Activated CD4-positive, CD25-positive, alpha-beta regulatory T cell treated with anti-CD3 and anti-CD28 coated beads, Interleukin-2, amount 50 U/mL, for 72 hours (primary cell): ENCODE data around the gene TMEM138.

ENCODE experiments used
- DNase-seq: peaks from one replicate; pipeline ENCODE4 v3.0.0; 2021

The TMEM138 gene

GRCh38 chr11:61411589-61411988 lies 49.4 kb downstream of the TMEM138 start:
- no peak for DNase-seq

- DNase-seq: no peak
Measured at GRCh38 chr11:61413496-61413895, 51.3 kb downstream of the TMEM138 start.

DNA sequence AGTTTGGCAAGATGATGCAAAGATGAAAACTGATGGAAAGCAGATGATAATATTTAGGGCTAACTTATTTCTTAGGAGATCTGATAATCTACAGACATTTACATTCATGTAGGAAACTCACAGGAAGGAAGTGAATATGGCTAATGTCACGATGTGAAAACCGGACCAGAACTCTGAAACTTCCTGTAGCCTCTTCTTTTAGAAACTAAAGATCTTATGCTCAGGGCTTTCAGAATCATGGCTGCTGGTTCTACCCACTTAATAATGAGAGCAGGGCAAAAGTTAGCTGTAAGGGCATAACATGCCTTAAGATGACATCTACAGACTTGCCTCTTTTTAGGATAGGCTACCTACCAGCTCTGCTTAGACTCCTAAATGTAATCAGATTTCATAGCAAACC lies 52.4 kb downstream of the TMEM138 start:
- no peak for DNase-seq

DNA sequence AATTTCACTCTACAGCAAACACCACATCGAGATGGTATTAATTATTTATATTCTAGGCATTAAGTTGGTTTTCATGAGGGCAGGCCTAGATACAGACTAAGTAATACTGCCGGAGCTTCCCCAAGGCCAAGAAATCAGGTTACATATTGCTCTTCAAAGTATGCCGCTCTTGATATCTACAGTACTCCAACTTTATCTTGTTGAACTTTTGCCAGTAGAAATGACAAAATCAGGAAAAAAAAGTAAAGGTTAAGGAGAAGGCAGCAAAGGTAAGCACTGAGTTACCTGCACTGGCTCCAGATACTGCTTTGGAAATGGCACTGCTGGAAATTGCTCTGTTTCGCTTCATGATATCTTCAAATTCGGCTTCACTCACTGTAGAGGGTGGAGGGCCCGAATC lies 53.2 kb downstream of the TMEM138 start:
- DNase-seq: no peak

- no peak for DNase-seq
Measured at GRCh38 chr11:61416941-61417340, 54.8 kb downstream of the TMEM138 start.

GRCh38 chr11:61417670-61418069 lies 55.5 kb downstream of the TMEM138 start:
- DNase-seq: no peak

GRCh38 chr11:61418136-61418535 lies 56.0 kb downstream of the TMEM138 start:
- DNase-seq: no peak
